GM21390 (cell line): Measurements from ENCODE around the gene NNAT.

ENCODE experiments used
- ATAC-seq: cut with Tn5 transposase; IDR thresholded peaks from one replicate; pipeline ENCODE4 v1.9.1; 2021; ENCODE audit not compliant: unreplicated experiment

Gene NNAT

DNA sequence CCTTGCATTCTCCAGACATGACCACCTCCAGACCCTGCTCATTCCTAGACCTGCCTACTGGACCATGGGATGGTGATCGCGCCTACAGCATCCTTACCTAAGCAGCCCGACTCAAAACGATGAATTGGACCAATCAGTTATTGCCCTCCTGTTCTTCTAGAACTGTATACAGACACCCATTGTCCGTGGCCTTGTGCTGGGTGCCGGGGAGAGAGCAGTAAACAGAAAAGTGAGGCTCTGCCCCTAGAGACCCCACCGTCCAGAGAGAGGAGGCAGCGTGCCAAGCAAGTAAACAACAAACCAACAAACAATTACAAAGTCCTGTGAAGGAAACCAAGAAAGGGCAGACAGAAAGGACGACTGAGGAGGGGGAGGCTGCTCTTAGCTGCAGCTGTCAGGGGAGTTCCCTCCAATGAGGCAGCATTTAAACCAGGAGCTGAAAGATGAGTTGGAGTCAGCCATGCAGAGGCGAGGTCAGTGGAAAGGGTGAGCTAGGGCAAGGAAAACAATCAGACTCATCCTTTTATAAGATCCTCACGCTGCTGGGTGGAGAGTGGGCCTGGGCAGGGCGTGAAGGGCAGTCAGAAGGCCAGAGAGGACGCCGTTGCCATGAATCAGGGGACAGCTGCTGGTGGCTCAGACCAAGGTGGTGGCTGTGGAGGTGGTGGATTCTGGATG is 44.2 kb downstream of the NNAT start:
- ATAC-seq = no peak

DNA sequence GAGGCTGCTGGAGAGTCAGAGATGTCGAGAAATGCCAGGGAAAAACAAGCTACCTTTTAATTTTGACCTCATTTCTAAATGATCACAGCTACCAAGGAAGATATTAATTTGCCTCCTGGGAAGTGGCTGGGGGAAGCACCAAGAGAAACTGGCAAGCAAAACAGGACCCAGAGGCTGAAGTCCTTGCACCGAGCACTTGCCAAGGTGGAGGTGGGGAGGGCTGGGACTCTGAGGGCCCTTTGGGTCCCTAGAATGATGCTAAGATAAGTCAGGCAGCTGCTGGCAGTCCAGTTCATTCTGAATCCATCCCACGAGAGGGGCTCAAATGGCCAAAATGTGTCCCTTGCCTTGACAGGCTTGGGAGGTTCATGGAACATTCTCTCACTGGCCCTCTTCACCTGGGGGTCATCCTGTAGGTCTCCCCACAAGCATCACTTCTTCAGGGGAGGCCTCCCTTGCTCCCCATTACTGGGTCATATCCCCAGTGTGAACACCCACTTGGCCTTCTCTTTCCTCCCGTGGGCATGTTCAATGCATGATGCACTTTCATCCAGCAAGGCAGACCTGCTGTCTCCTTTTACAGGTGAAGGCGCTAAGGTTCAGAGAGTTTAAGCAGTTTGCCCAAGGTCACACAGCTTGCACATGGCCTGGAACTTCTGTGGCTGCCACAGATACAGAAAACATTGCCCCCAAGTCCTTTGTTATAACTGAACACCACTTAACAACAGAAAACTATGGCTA is 45.7 kb downstream of the NNAT start:
- ATAC-seq = no peak

DNA sequence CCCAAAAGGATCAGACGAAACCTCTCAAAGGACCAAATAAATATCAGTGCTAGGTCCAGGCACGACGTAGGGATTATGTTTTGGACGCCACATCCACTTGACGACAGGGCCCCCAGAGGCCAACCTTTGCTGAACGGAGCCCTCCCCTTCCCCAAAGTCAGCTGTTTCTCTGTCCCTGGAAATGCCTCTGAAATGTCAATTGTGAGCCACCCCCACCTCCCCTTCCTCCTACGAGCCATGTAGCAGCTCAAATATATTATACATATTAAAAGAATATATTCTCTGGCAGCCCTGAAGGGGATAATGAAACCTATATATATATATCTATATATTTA is 46.2 kb downstream of the NNAT start:
- no peak for ATAC-seq

DNA sequence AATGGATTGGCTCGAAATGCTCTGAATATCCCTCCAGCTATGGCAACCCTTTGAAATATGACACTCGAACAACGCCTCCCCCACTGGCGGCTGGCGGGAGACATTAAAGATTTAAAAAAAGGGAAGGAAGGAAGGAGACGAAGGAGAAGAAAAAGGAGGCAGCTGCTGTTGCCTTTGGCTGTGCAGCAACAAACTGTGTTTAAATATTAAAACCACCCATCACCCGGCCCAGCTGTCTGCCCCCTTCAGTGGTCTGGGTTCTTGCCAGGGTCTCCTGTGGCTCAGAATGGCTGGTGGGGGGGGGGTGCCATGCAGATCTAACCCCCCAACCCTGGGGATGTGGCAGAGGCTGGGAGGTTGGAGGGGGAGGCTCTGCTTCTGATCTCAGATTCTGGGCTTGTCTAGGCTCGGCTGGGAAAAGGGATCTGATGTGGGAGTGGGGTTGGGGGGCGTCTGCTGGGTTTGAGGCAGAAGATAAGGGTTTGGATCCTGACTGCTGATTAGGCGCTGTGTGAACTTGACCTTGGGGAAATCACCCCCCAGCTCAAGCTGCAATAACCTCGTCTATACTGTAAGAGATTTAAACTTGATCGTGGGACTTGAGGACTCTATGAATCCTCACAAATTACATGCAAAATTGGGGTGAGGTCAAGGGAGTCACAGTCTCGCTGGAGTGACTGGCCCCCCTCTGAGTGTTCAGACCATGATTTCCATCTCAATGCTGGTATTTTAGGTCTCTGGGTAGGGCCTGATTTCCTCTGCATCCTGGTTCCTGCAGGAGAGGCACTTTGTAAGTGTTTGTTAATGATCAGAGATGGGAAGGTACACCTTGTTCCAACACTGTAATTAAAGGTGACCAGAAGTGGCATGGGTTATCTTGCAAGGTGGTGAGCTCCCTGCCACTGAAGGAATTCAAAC is 46.9 kb downstream of the NNAT start:
- no peak for ATAC-seq

DNA sequence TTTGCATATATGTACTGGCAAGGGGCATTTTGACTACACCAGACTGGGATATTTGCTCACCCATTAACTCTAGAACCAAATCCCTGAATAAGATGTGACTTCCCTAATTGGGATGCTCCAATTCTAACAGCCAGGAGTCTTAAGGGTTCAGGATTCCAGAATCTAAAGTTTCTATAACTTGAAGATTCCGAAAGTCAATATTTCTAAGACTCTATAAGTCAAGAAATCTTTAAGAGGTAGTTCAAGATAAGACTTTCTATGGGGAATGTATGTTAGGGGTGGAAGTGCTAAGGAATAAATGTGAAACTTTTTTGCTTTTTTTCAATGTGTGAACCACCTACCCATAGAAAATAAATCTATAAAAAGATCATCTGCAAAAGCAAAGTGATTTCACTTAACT is 49.4 kb downstream of the NNAT start:
- ATAC-seq = no peak

DNA sequence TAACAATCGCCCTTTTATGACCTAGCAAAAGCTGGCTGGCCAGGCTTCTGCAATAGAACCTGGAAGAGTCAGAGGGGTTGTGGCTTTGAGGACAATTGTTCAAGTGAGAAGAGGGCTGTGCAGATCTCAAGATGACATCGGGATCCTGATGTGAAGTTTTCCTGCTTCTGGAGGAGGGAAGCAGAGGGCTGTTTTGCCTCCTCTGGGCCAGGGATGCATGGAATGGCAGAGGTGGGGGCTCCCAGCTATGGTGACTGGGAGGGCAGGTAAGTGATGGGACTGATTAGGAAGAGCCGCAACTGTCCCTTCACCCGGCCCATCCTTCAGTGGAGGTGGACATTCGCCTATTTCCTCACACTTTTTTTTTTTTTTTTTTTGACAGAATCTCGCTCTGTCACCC is 50.0 kb downstream of the NNAT start:
- no peak for ATAC-seq
